SK-N-SH (cell line): ENCODE results near the gene NEAT1. TPM values are rescaled to one million over a fixed set of nuclear protein-coding genes. Genes with fewer than 3 reads are reported as not detected.

Source experiments
- CTCF ChIA-PET: fragments of 300-600, 350-600 bp; formaldehyde crosslinking; extraction: SDS; loops from one replicate; lab custom pipeline; 2021; lab: Yijun Ruan, JAX
- POLR2A ChIA-PET: fragments of 350-600 bp; sonication (Branson Sonifier 250); formaldehyde crosslinking; extraction: SDS; loops from one replicate; lab custom pipeline; 2020; ENCODE audit warnings: antibody characterized with exemption, inconsistent platforms; lab: Yijun Ruan, JAX
- DNase-seq: peaks from one replicate; pipeline ENCODE4 v3.0.0; 2012
- H2AFZ ChIP-seq: fragments of 200-600 bp; sonication (generic); 2 replicates; pipeline ENCODE4 v1.8.1; 2016; ENCODE audit warnings: antibody characterized with exemption, mild to moderate bottlenecking, low read depth
- H3F3A ChIP-seq: fragments of 200-600 bp; sonication (generic); replicated peaks from 2 replicates; pipeline ENCODE3; 2016; ENCODE audit warnings: antibody characterized with exemption, mild to moderate bottlenecking; ENCODE audit not compliant: insufficient read depth
- H3K27ac ChIP-seq, 2 experiments: fragments of 200-500 bp in 1 of 2; fragments of 200-600 bp in 1 of 2; sonication (Bioruptor generic) in 1 of 2; sonication (generic), shearing (Covaris generic) in 1 of 2; 2 replicates each; pipeline versions ENCODE4 v1.5.1 to v1.6.1; 2014 to 2016; ENCODE audit warnings: low read depth in 2 of 2, inconsistent platforms in 1 of 2, low read length in 1 of 2, mild to moderate bottlenecking in 1 of 2, mixed read lengths in 1 of 2
- H3K27me3 ChIP-seq: fragments of 200-600 bp; sonication (generic), shearing (Covaris generic); 2 replicates; pipeline ENCODE4 v1.6.1; 2016; ENCODE audit warnings: mixed run types; ENCODE audit not compliant: insufficient read depth
- H3K36me3 ChIP-seq, 2 experiments: fragments of 200-500 bp in 1 of 2; fragments of 200-600 bp in 1 of 2; sonication (Bioruptor generic) in 1 of 2; sonication (generic) in 1 of 2; replicated peaks in 1 of 2; 2 replicates each; pipeline versions ENCODE3 to v1.5.1; 2014 to 2016; ENCODE audit warnings: low read length in 1 of 2, mild to moderate bottlenecking in 1 of 2; ENCODE audit not compliant: insufficient read depth in 2 of 2, control insufficient read depth in 1 of 2
- H3K4me1 ChIP-seq, 2 experiments: fragments of 200-500 bp in 1 of 2; fragments of 200-600 bp in 1 of 2; sonication (Bioruptor generic) in 1 of 2; sonication (generic), shearing (Covaris generic) in 1 of 2; 2 replicates each; pipeline versions ENCODE4 v1.5.1 to v1.6.1; 2014 to 2016; ENCODE audit warnings: low read depth in 1 of 2, low read length in 1 of 2, mixed run types in 1 of 2; ENCODE audit not compliant: insufficient read depth in 2 of 2, control insufficient read depth in 1 of 2
- H3K4me2 ChIP-seq: fragments of 200-600 bp; sonication (generic), shearing (Covaris generic); 2 replicates; pipeline ENCODE4 v1.6.1; 2017; ENCODE audit warnings: mixed run types
- H3K4me3 ChIP-seq, 2 experiments: fragments of 200-500 bp in 1 of 2; fragments of 200-600 bp in 1 of 2; sonication (Bioruptor generic) in 1 of 2; sonication (generic), shearing (Covaris generic) in 1 of 2; 2 replicates each; pipeline versions ENCODE4 v1.5.1 to v1.8.1; 2014 to 2016; ENCODE audit warnings: low read depth in 2 of 2, inconsistent platforms in 1 of 2, low read length in 1 of 2, mild to moderate bottlenecking in 1 of 2, mixed read lengths in 1 of 2, moderate library complexity in 1 of 2
- H3K79me2 ChIP-seq: fragments of 200-600 bp; sonication (generic); 2 replicates; pipeline ENCODE4 v1.8.1; 2017; ENCODE audit warnings: mild to moderate bottlenecking; ENCODE audit not compliant: insufficient read depth
- H3K9ac ChIP-seq: fragments of 200-600 bp; sonication (generic); 2 replicates; pipeline ENCODE4 v1.6.1; 2017; ENCODE audit warnings: mixed run types
- H3K9me2 ChIP-seq: fragments of 200-600 bp; sonication (generic); 2 replicates; pipeline ENCODE4 v1.6.1; 2017; ENCODE audit warnings: mixed run types
- H3K9me3 ChIP-seq: fragments of 200-600 bp; sonication (generic); 2 replicates; pipeline ENCODE4 v1.6.1; 2017; ENCODE audit warnings: mixed run types, mild to moderate bottlenecking, moderate library complexity
- H4K20me1 ChIP-seq: fragments of 200-600 bp; sonication (generic); 2 replicates; pipeline ENCODE4 v1.6.1; 2017; ENCODE audit warnings: mild to moderate bottlenecking, mixed run types; ENCODE audit not compliant: insufficient read depth
- CTCF ChIP-seq: fragments of 200-600 bp; sonication (generic); IDR thresholded peaks from 2 replicates; pipeline ENCODE4 v1.6.1; 2017; ENCODE audit warnings: antibody characterized with exemption, mild to moderate bottlenecking, moderate library complexity
- EZH2phosphoT487 ChIP-seq: fragments of 200-600 bp; sonication (generic); IDR thresholded peaks from 2 replicates; pipeline ENCODE4 v1.6.1; 2017; ENCODE audit warnings: low read depth, mixed run types, mild to moderate bottlenecking, antibody characterized with exemption, moderate library complexity, borderline replicate concordance
- FOXJ3 ChIP-seq: sonication (generic); formaldehyde crosslinking; IDR thresholded peaks from 2 replicates; pipeline ENCODE4 v1.5.1; 2020; ENCODE audit warnings: mild to moderate bottlenecking, missing genetic modification reagents
- FOXM1 ChIP-seq: IDR thresholded peaks from 2 replicates; pipeline ENCODE4 v1.4.0; 2012; ENCODE audit warnings: low read depth, mild to moderate bottlenecking
- GATA2 ChIP-seq: sonication (generic); formaldehyde crosslinking; IDR thresholded peaks from 2 replicates; pipeline ENCODE4 v1.5.0; 2020; ENCODE audit warnings: mild to moderate bottlenecking, missing genetic modification reagents
- IRF3 ChIP-seq: fragments of 150-350 bp; IDR thresholded peaks from 2 replicates; pipeline ENCODE4 v1.6.1; 2016; ENCODE audit warnings: mild to moderate bottlenecking, low read depth, low read length
- NFIC ChIP-seq: IDR thresholded peaks from 2 replicates; pipeline ENCODE4 v1.4.0; 2012; ENCODE audit warnings: borderline replicate concordance
- PBX3 ChIP-seq: IDR thresholded peaks from 2 replicates; pipeline ENCODE4; 2012
- RXRA ChIP-seq: IDR thresholded peaks from 2 replicates; pipeline ENCODE4 v1.4.0; 2012; ENCODE audit warnings: low read depth, mild to moderate bottlenecking, borderline replicate concordance
- TAF1 ChIP-seq: IDR thresholded peaks from 2 replicates; pipeline ENCODE4 v1.6.1; 2012; ENCODE audit warnings: low read depth, mild to moderate bottlenecking, low read length, moderate library complexity, borderline replicate concordance
- USF2 ChIP-seq: fragments of 150-350 bp; IDR thresholded peaks from 2 replicates; pipeline ENCODE4 v1.6.1; 2017; ENCODE audit warnings: antibody characterized with exemption, low read length, low read depth, borderline replicate concordance
- YY1 ChIP-seq: IDR thresholded peaks from 2 replicates; pipeline ENCODE4 v1.4.0; 2012; ENCODE audit warnings: low read depth, mild to moderate bottlenecking
- WGBS: methylation state at CpG from one replicate; pipeline ENCODE4 v1.1.6; 2017; ENCODE audit warnings: low lambda C conversion rate; 5-methylcytosine and 5-hydroxymethylcytosine counted together
- polyA plus RNA-seq, 3 experiments: library from polyadenylated mRNA; depleted of rRNA; stranded (reverse); fragments of >200 nt; gene quantifications; 2 replicates each; pipeline ENCODE4 v1.2.3, GENCODE V29; 2012
- TF ChIP-seq, protein P1 (sequence below): IDR thresholded peaks from 2 replicates; pipeline ENCODE4 v1.4.0; 2012; ENCODE audit warnings: low read depth, borderline replicate concordance
- TF ChIP-seq, protein P2 (sequence below): IDR thresholded peaks from 2 replicates; pipeline ENCODE4 v1.4.0; 2012; ENCODE audit warnings: low read depth

NEAT1 gene
- polyA plus RNA-seq, 1 of the 3 experiments (the other 2 are of a cell fraction): 435 TPM

DNA sequence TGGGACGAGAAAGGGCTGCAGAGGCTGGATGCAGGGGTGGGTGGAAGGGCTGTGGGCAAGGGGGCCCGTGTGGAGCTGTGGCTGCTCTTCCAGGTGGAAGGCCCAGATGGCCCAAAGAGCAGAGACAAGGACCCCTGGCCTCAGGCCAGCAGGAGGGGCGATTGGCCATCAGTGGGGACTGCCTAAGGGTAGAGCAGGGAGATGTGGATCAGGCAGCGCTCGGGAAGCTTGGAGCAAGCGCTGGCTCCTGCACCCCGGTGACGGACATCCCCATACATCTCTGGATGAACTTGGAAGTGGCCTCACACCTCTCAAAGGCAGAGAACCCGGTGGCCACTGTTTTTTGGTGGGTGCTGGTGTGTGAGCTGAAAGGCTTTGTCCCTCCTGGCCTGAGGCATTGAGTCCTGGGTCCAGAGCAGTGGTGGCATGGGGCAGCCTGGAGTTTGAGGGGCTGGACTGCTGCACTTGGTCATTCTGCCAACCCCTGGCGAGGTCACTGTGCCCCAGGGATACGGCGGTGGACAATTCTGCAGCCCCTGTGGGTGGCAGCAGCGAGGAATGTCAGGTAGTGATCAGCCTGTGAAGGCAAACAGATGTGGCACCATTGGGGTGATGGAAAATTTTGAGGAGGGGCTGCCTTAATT, 30.3 kb upstream of the NEAT1 start:
- Histone ChIP-seq H3K4me3 (no peak overlapping the region), H3K27ac (peak overlapping the region in 1 of 2 experiments; percentile 1; a peak in 1 of 4 replicates), H3K9ac (no peak overlapping the region), H3K79me2 (peaks cover 58% of the 10 kb centered on the region), H3K27me3 (no peaks in the 10 kb centered on the region), H3K36me3 (peaks cover 0 to 24% of the 10 kb centered on the region in 2 experiments), H3K4me1 (peaks cover 27 to 30% of the 10 kb centered on the region in 2 experiments; a peak in 2 of 4 replicates), H4K20me1 (0 out of 2 replicates have a peak, but pooled peaks cover 3% of the 10 kb centered on the region), H3K9me2 (no peaks in the 10 kb centered on the region), H3K4me2 (no peak overlapping the region), H2AFZ (no peak overlapping the region), H3F3A (no peaks in the 10 kb centered on the region), H3K9me3 (no peaks in the 10 kb centered on the region)
- 82% methylated on average over 12 of the region's 13 CpGs for WGBS
- 0 out of 2 replicates have a peak, but pooled peaks have one; percentile 19 for TF ChIP-seq GATA2 (CRISPR knock-in tag)
- TF ChIP-seq, protein P1, sequence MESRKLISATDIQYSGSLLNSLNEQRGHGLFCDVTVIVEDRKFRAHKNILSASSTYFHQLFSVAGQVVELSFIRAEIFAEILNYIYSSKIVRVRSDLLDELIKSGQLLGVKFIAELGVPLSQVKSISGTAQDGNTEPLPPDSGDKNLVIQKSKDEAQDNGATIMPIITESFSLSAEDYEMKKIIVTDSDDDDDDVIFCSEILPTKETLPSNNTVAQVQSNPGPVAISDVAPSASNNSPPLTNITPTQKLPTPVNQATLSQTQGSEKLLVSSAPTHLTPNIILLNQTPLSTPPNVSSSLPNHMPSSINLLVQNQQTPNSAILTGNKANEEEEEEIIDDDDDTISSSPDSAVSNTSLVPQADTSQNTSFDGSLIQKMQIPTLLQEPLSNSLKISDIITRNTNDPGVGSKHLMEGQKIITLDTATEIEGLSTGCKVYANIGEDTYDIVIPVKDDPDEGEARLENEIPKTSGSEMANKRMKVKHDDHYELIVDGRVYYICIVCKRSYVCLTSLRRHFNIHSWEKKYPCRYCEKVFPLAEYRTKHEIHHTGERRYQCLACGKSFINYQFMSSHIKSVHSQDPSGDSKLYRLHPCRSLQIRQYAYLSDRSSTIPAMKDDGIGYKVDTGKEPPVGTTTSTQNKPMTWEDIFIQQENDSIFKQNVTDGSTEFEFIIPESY: no peak
- ChIA-PET POLR2A (interaction anchor here (1.8 kb wide), 1 partner anchor 26 kb away, joined by 5 read pairs; no protein-coding TSS in a partner anchor), CTCF (interaction anchor here (0.7 to 6.6 kb wide), 3 partner anchors 10 to 24 kb away, joined by 3 to 47 read pairs (median 15); partner anchors contain the start of gene SLC25A45)
- peak; percentile 66 for DNase-seq

GRCh38 chr11:65392899-65393298, 29.7 kb upstream of the NEAT1 start:
- CTCF ChIA-PET: interaction anchor here (0.7 to 2.3 kb wide), 2 partner anchors 11 to 23 kb away, joined by 3 to 15 read pairs; partner anchors contain the start of gene SLC25A45

More at GRCh38 chr11:65392899-65393298, 29.7 kb upstream of the NEAT1 start:
- DNase-seq: no peak
- WGBS: 90% methylated on average over 4 of the region's 5 CpGs
- Histone ChIP-seq H3K27me3 (no peaks in the 10 kb centered on the region), H3K9me2 (no peaks in the 10 kb centered on the region), H3K9ac (no peak overlapping the region), H2AFZ (no peak overlapping the region), H3K27ac (no peak overlapping the region; a peak in 1 of 4 replicates), H3K4me1 (peaks cover 24 to 30% of the 10 kb centered on the region in 2 experiments; a peak in 2 of 4 replicates), H3K79me2 (peaks cover 53% of the 10 kb centered on the region), H3K9me3 (no peaks in the 10 kb centered on the region), H4K20me1 (0 out of 2 replicates have a peak, but pooled peaks cover 3% of the 10 kb centered on the region), H3F3A (no peaks in the 10 kb centered on the region), H3K4me2 (no peak overlapping the region), H3K36me3 (peaks cover 0 to 24% of the 10 kb centered on the region in 2 experiments), H3K4me3 (no peak overlapping the region)
- TF ChIP-seq FOXM1 (no peak), PBX3 (no peak), IRF3 (no peak), CTCF (no peak), TAF1 (no peak), GATA2 (CRISPR knock-in tag) (no peak), NFIC (no peak), YY1 (no peak), FOXJ3 (CRISPR knock-in tag) (no peak), RXRA (no peak), EZH2phosphoT487 (no peak), USF2 (no peak)
- TF ChIP-seq, protein P2, sequence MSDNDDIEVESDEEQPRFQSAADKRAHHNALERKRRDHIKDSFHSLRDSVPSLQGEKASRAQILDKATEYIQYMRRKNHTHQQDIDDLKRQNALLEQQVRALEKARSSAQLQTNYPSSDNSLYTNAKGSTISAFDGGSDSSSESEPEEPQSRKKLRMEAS: no peak
- POLR2A ChIA-PET: interaction anchor here (1.8 kb wide), 1 partner anchor 26 kb away, joined by 5 read pairs; no protein-coding TSS in a partner anchor
